ENCODE measurements around the gene PRDM4.

The PRDM4 gene

GRCh38 chr12:107764626-107765025 lies 3.7 kb upstream of the PRDM4 start:
- peaks cover 0 to 5% of the 10 kb centered on the region in 2 donors for H3K36me3 ChIP-seq (ENCODE audit: control insufficient read depth in 1 of 2, insufficient read depth in 2 of 2, low read length in 2 of 2)
- H3K4me3 ChIP-seq (ENCODE audit: low read depth in 1 of 2, low read length in 2 of 2): no peak overlapping the region
- H3K27me3 ChIP-seq (ENCODE audit: low read depth, low read length): no peaks in the 10 kb centered on the region
- no peak overlapping the region for H3K27ac ChIP-seq (ENCODE audit: low read length)
- H3K4me1 ChIP-seq (ENCODE audit: control insufficient read depth in 1 of 2, insufficient read depth in 2 of 2, low read length in 2 of 2): peaks cover 0 to 11% of the 10 kb centered on the region in 2 donors
- no peaks in the 10 kb centered on the region for H3K9me3 ChIP-seq (ENCODE audit: control insufficient read depth in 1 of 2, low read length in 2 of 2)

- Histone ChIP-seq H3K4me3 (ENCODE audit: low read depth in 1 of 2, low read length in 2 of 2) (no peak overlapping the region), H3K4me1 (ENCODE audit: control insufficient read depth in 1 of 2, insufficient read depth in 2 of 2, low read length in 2 of 2) (peaks cover 4 to 26% of the 10 kb centered on the region in 2 donors), H3K27ac (ENCODE audit: low read length) (no peak overlapping the region), H3K9me3 (ENCODE audit: control insufficient read depth in 1 of 2, low read length in 2 of 2) (no peaks in the 10 kb centered on the region), H3K27me3 (ENCODE audit: low read depth, low read length) (no peaks in the 10 kb centered on the region), H3K36me3 (ENCODE audit: control insufficient read depth in 1 of 2, insufficient read depth in 2 of 2, low read length in 2 of 2) (peaks cover 0 to 6% of the 10 kb centered on the region in 2 donors)
Measured at GRCh38 chr12:107762874-107763273, 1.9 kb upstream of the PRDM4 start.

- H3K9me3 ChIP-seq (ENCODE audit: control insufficient read depth in 1 of 2, low read length in 2 of 2): no peaks in the 10 kb centered on the region
- H3K27ac ChIP-seq (ENCODE audit: low read length): peak overlapping the region; percentile 56
- no peaks in the 10 kb centered on the region for H3K27me3 ChIP-seq (ENCODE audit: low read depth, low read length)
- H3K36me3 ChIP-seq (ENCODE audit: control insufficient read depth in 1 of 2, insufficient read depth in 2 of 2, low read length in 2 of 2): peaks cover 9% of the 10 kb centered on the region in 2 donors
- peaks cover 6 to 26% of the 10 kb centered on the region in 2 donors for H3K4me1 ChIP-seq (ENCODE audit: control insufficient read depth in 1 of 2, insufficient read depth in 2 of 2, low read length in 2 of 2)
- peak overlapping the region; percentile 77 to 94 for H3K4me3 ChIP-seq (ENCODE audit: low read depth in 1 of 2, low read length in 2 of 2)
Measured at GRCh38 chr12:107761502-107761904, 566 bp upstream of the PRDM4 start.

GRCh38 chr12:107760207-107760808 lies 629 bp downstream of the PRDM4 start:
- Histone ChIP-seq H3K9me3 (ENCODE audit: control insufficient read depth in 1 of 2, low read length in 2 of 2) (no peaks in the 10 kb centered on the region), H3K4me1 (ENCODE audit: control insufficient read depth in 1 of 2, insufficient read depth in 2 of 2, low read length in 2 of 2) (peaks cover 6 to 26% of the 10 kb centered on the region in 2 donors), H3K4me3 (ENCODE audit: low read depth in 1 of 2, low read length in 2 of 2) (peak overlapping the region; percentile 70 to 77), H3K27me3 (ENCODE audit: low read depth, low read length) (no peaks in the 10 kb centered on the region), H3K36me3 (ENCODE audit: control insufficient read depth in 1 of 2, insufficient read depth in 2 of 2, low read length in 2 of 2) (peaks cover 16 to 20% of the 10 kb centered on the region in 2 donors), H3K27ac (ENCODE audit: low read length) (peak overlapping the region; percentile 46)

- H3K4me3 ChIP-seq (ENCODE audit: low read depth in 1 of 2, low read length in 2 of 2): peak overlapping the region; percentile 70 to 77
- peak overlapping the region; percentile 46 for H3K27ac ChIP-seq (ENCODE audit: low read length)
- peaks cover 24 to 25% of the 10 kb centered on the region in 2 donors for H3K36me3 ChIP-seq (ENCODE audit: control insufficient read depth in 1 of 2, insufficient read depth in 2 of 2, low read length in 2 of 2)
- no peaks in the 10 kb centered on the region for H3K9me3 ChIP-seq (ENCODE audit: control insufficient read depth in 1 of 2, low read length in 2 of 2)
- H3K27me3 ChIP-seq (ENCODE audit: low read depth, low read length): no peaks in the 10 kb centered on the region
- peaks cover 6 to 26% of the 10 kb centered on the region in 2 donors for H3K4me1 ChIP-seq (ENCODE audit: control insufficient read depth in 1 of 2, insufficient read depth in 2 of 2, low read length in 2 of 2)
Measured at GRCh38 chr12:107759410-107759809, 1.5 kb downstream of the PRDM4 start.

- Histone ChIP-seq H3K4me3 (ENCODE audit: low read depth in 1 of 2, low read length in 2 of 2) (no peak overlapping the region), H3K36me3 (ENCODE audit: control insufficient read depth in 1 of 2, insufficient read depth in 2 of 2, low read length in 2 of 2) (peaks cover 38 to 58% of the 10 kb centered on the region in 2 donors), H3K9me3 (ENCODE audit: control insufficient read depth in 1 of 2, low read length in 2 of 2) (no peaks in the 10 kb centered on the region), H3K4me1 (ENCODE audit: control insufficient read depth in 1 of 2, insufficient read depth in 2 of 2, low read length in 2 of 2) (no peaks in the 10 kb centered on the region), H3K27ac (ENCODE audit: low read length) (no peak overlapping the region), H3K27me3 (ENCODE audit: low read depth, low read length) (no peaks in the 10 kb centered on the region)
Measured at GRCh38 chr12:107749083-107749482, 11.9 kb downstream of the PRDM4 start.

GRCh38 chr12:107748472-107748871 lies 12.5 kb downstream of the PRDM4 start:
- Histone ChIP-seq H3K4me3 (ENCODE audit: low read depth in 1 of 2, low read length in 2 of 2) (no peak overlapping the region), H3K4me1 (ENCODE audit: control insufficient read depth in 1 of 2, insufficient read depth in 2 of 2, low read length in 2 of 2) (no peaks in the 10 kb centered on the region), H3K9me3 (ENCODE audit: control insufficient read depth in 1 of 2, low read length in 2 of 2) (no peaks in the 10 kb centered on the region), H3K27ac (ENCODE audit: low read length) (no peak overlapping the region), H3K36me3 (ENCODE audit: control insufficient read depth in 1 of 2, insufficient read depth in 2 of 2, low read length in 2 of 2) (peaks cover 40 to 58% of the 10 kb centered on the region in 2 donors), H3K27me3 (ENCODE audit: low read depth, low read length) (no peaks in the 10 kb centered on the region)

- peaks cover 82 to 89% of the 10 kb centered on the region in 2 donors for H3K36me3 ChIP-seq (ENCODE audit: control insufficient read depth in 1 of 2, insufficient read depth in 2 of 2, low read length in 2 of 2)
- H3K4me1 ChIP-seq (ENCODE audit: control insufficient read depth in 1 of 2, insufficient read depth in 2 of 2, low read length in 2 of 2): no peaks in the 10 kb centered on the region
- no peaks in the 10 kb centered on the region for H3K9me3 ChIP-seq (ENCODE audit: control insufficient read depth in 1 of 2, low read length in 2 of 2)
Measured at GRCh38 chr12:107736914-107737313, 24.0 kb downstream of the PRDM4 start.

GRCh38 chr12:107735763-107736162 lies 25.2 kb downstream of the PRDM4 start:
- Histone ChIP-seq H3K27me3 (ENCODE audit: low read depth, low read length) (no peaks in the 10 kb centered on the region), H3K9me3 (ENCODE audit: control insufficient read depth in 1 of 2, low read length in 2 of 2) (no peaks in the 10 kb centered on the region), H3K4me3 (ENCODE audit: low read depth in 1 of 2, low read length in 2 of 2) (no peak overlapping the region), H3K36me3 (ENCODE audit: control insufficient read depth in 1 of 2, insufficient read depth in 2 of 2, low read length in 2 of 2) (peaks cover 70 to 78% of the 10 kb centered on the region in 2 donors), H3K4me1 (ENCODE audit: control insufficient read depth in 1 of 2, insufficient read depth in 2 of 2, low read length in 2 of 2) (no peaks in the 10 kb centered on the region), H3K27ac (ENCODE audit: low read length) (no peak overlapping the region)

More at GRCh38 chr12:107736914-107737313, 24.0 kb downstream of the PRDM4 start:
- Histone ChIP-seq H3K27me3 (ENCODE audit: low read depth, low read length) (no peaks in the 10 kb centered on the region), H3K27ac (ENCODE audit: low read length) (no peak overlapping the region), H3K4me3 (ENCODE audit: low read depth in 1 of 2, low read length in 2 of 2) (no peak overlapping the region)

GRCh38 chr12:107734139-107734538 lies 26.8 kb downstream of the PRDM4 start:
- H3K4me1 ChIP-seq (ENCODE audit: control insufficient read depth in 1 of 2, insufficient read depth in 2 of 2, low read length in 2 of 2): no peaks in the 10 kb centered on the region
- H3K27ac ChIP-seq (ENCODE audit: low read length): no peak overlapping the region
- no peaks in the 10 kb centered on the region for H3K27me3 ChIP-seq (ENCODE audit: low read depth, low read length)
- H3K36me3 ChIP-seq (ENCODE audit: control insufficient read depth in 1 of 2, insufficient read depth in 2 of 2, low read length in 2 of 2): peaks cover 61 to 64% of the 10 kb centered on the region in 2 donors
- H3K4me3 ChIP-seq (ENCODE audit: low read depth in 1 of 2, low read length in 2 of 2): no peak overlapping the region
- no peaks in the 10 kb centered on the region for H3K9me3 ChIP-seq (ENCODE audit: control insufficient read depth in 1 of 2, low read length in 2 of 2)

GRCh38 chr12:107732365-107732764 lies 28.6 kb downstream of the PRDM4 start:
- Histone ChIP-seq H3K4me3 (ENCODE audit: low read depth in 1 of 2, low read length in 2 of 2) (no peak overlapping the region), H3K36me3 (ENCODE audit: control insufficient read depth in 1 of 2, insufficient read depth in 2 of 2, low read length in 2 of 2) (peaks cover 44 to 46% of the 10 kb centered on the region in 2 donors), H3K27ac (ENCODE audit: low read length) (no peak overlapping the region), H3K9me3 (ENCODE audit: control insufficient read depth in 1 of 2, low read length in 2 of 2) (no peaks in the 10 kb centered on the region), H3K27me3 (ENCODE audit: low read depth, low read length) (no peaks in the 10 kb centered on the region), H3K4me1 (ENCODE audit: control insufficient read depth in 1 of 2, insufficient read depth in 2 of 2, low read length in 2 of 2) (no peaks in the 10 kb centered on the region)

- Histone ChIP-seq H3K9me3 (ENCODE audit: control insufficient read depth in 1 of 2, low read length in 2 of 2) (no peaks in the 10 kb centered on the region), H3K4me1 (ENCODE audit: control insufficient read depth in 1 of 2, insufficient read depth in 2 of 2, low read length in 2 of 2) (no peaks in the 10 kb centered on the region), H3K27ac (ENCODE audit: low read length) (no peak overlapping the region), H3K36me3 (ENCODE audit: control insufficient read depth in 1 of 2, insufficient read depth in 2 of 2, low read length in 2 of 2) (peaks cover 34 to 36% of the 10 kb centered on the region in 2 donors), H3K4me3 (ENCODE audit: low read depth in 1 of 2, low read length in 2 of 2) (no peak overlapping the region), H3K27me3 (ENCODE audit: low read depth, low read length) (no peaks in the 10 kb centered on the region)
Measured at GRCh38 chr12:107731366-107731765, 29.6 kb downstream of the PRDM4 start.
